Glutamatergic neuron (in vitro differentiated cells): ENCODE data around the gene ACSF3. TPM values are rescaled to one million over a fixed set of nuclear protein-coding genes. Genes with fewer than 3 reads are reported as not detected.

Experiments used
- DNase-seq: peaks from one replicate; pipeline ENCODE4 v3.0.0; 2022
- H3K27ac Mint-ChIP-seq: one replicate; pipeline ENCODE4 v1.8.0; 2020; ENCODE audit warnings: mild to moderate bottlenecking, mixed read lengths, inconsistent platforms; ENCODE audit not compliant: unreplicated experiment
- H3K27me3 Mint-ChIP-seq: one replicate; pipeline ENCODE4 v1.8.0; 2020; ENCODE audit warnings: mild to moderate bottlenecking, moderate library complexity, mixed read lengths, inconsistent platforms; ENCODE audit not compliant: unreplicated experiment
- H3K36me3 Mint-ChIP-seq: one replicate; pipeline ENCODE4 v1.8.0; 2020; ENCODE audit warnings: mild to moderate bottlenecking, mixed read lengths, inconsistent platforms; ENCODE audit not compliant: unreplicated experiment
- H3K4me1 Mint-ChIP-seq: one replicate; pipeline ENCODE4 v1.8.0; 2020; ENCODE audit warnings: mild to moderate bottlenecking, low read depth, mixed read lengths, inconsistent platforms; ENCODE audit not compliant: unreplicated experiment
- H3K4me3 Mint-ChIP-seq: one replicate; pipeline ENCODE4 v1.8.0; 2020; ENCODE audit warnings: mild to moderate bottlenecking, mixed read lengths, inconsistent platforms; ENCODE audit not compliant: unreplicated experiment
- H3K9me3 Mint-ChIP-seq: one replicate; pipeline ENCODE4 v1.8.0; 2020; ENCODE audit warnings: mild to moderate bottlenecking, moderate library complexity, mixed read lengths, inconsistent platforms; ENCODE audit not compliant: unreplicated experiment
- CTCF ChIP-seq: fragments of 200-600 bp; sonication (generic); IDR thresholded peaks from one replicate; pipeline ENCODE4 v1.5.0; 2021; ENCODE audit not compliant: partially characterized antibody, unreplicated experiment
- total RNA-seq: library from RNA; stranded (reverse); fragmentation: NEBNext Ultra II Directional; extraction: Animal tissue kit (Norgen Biotek cat#: 25700); gene quantifications from one replicate; pipeline ENCODE4 v1.2.1, GENCODE V29; 2021; ENCODE audit not compliant: unreplicated experiment

Gene ACSF3
- total RNA-seq, 1 donor from 2014 or later = 29.3 TPM

- no peak overlapping the region for H3K27ac Mint-ChIP-seq
- H3K4me3 Mint-ChIP-seq = no peak overlapping the region
- no peaks in the 10 kb centered on the region for H3K27me3 Mint-ChIP-seq
- TF ChIP-seq CTCF = no peak
- H3K4me1 Mint-ChIP-seq = peaks cover 4% of the 10 kb centered on the region
- DNase-seq = peak; percentile 7
- H3K36me3 Mint-ChIP-seq = no peaks in the 10 kb centered on the region
- peaks cover 7% of the 10 kb centered on the region for H3K9me3 Mint-ChIP-seq
Measured at GRCh38 chr16:89140401-89140800, 46.7 kb downstream of the ACSF3 start.

DNA sequence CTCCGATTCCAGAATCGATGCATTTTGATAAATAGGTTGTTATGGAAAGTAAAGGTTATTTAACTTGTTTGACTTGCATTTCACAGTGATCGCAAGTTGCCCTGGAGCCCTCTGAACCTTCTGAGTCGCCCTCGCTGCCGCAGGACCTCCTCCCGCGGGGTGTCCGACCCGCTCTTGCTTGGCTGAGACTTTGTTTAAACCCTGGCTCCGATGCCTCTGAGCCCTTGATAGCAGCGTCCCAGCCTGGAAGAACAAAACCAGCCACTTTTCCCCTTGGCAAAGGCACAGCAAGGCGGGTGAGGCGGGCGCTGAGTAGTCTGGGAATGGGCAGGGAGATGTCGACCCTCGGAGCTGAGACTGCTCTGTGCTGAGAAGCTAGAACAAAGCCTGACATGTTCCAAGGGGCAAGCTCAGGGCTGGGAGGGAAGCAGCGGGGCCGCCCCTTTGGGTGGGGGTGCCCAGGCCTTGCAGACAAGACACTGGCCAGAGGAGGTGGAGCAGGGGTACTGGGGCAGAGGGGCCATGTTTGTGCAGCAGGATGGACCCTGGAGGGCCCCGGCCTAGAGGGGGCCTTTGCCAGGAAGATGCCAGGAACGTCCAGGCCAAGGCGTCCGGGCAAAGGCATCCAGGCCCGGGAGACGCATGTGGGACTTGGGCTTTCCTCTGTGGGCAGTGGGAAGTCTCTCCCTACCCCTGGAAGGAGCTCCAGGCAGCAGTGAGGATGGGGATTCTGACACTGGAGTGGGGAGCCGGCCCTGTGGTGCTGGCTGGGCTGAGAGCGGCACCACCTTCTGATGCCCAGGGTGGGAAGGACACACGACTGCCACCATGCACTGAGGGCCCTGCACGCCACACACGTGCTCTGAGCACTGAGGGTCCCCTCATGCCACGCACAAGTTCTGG lies 47.6 kb downstream of the ACSF3 start:
- H3K4me3 Mint-ChIP-seq = no peak overlapping the region
- no peak for TF ChIP-seq CTCF
- peak; percentile 10 for DNase-seq
- H3K36me3 Mint-ChIP-seq = no peaks in the 10 kb centered on the region
- no peaks in the 10 kb centered on the region for H3K27me3 Mint-ChIP-seq
- H3K27ac Mint-ChIP-seq = no peak overlapping the region
- H3K4me1 Mint-ChIP-seq = peaks cover under 1% of the 10 kb centered on the region
- peaks cover under 1% of the 10 kb centered on the region for H3K9me3 Mint-ChIP-seq

DNA sequence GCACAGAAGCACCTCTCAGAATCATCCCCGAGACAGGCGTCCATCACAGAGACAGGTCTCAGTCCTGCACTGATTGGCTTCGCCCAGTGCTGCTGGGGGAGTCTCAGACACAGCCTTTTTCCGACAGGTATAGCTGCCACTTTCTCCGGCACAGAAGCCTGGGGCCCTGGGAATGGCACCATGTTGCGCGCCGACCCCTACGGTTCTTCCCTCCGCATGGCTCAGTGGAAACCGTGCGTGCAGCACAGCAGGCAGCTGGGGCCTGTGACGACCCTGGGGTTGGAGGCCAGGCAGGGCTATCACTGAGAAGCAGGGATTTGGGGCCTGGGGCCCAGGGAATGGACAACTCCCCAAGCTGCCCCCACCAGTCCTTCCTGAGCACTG lies 48.2 kb downstream of the ACSF3 start:
- DNase-seq = peak; percentile 11
- H3K27me3 Mint-ChIP-seq = no peaks in the 10 kb centered on the region
- H3K27ac Mint-ChIP-seq = no peak overlapping the region
- H3K9me3 Mint-ChIP-seq = no peaks in the 10 kb centered on the region
- H3K36me3 Mint-ChIP-seq = peaks cover 4% of the 10 kb centered on the region
- no peaks in the 10 kb centered on the region for H3K4me1 Mint-ChIP-seq
- no peak overlapping the region for H3K4me3 Mint-ChIP-seq
- no peak for TF ChIP-seq CTCF

DNA sequence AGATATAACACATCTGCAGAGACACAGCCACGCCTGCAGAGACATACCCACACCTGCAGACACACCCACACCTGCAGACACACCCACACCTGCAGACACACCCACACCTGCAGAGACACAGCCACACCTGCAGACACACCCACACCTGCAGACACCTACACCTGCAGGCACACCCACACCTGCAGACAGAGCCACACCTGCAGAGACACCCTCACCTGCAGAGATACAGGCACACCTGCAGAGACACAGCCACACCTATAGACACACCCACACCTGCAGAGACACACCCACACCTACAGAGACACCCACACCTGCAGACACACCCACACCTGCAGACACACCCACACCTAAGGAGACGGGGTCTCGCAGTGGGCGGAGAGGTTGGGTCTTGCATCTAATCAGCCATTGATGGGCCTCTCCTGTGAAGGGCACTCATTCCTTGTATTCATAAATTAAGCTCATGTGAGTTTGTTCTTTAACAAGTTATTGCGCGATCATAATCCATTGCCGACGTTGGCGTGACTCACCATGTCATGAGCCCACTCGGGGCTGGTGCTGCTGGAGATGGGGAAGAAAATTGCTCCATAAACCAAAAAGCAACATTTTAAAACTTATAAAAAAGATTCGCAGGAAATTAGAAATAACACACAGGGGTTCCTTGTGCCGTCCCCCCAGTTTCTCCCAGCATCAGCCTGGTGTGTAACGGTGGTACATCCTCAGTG lies 49.0 kb downstream of the ACSF3 start:
- peak; percentile 2 for DNase-seq
- Mint-ChIP-seq H3K4me3 (no peak overlapping the region), H3K36me3 (peaks cover 6% of the 10 kb centered on the region), H3K4me1 (no peaks in the 10 kb centered on the region), H3K27ac (no peak overlapping the region), H3K9me3 (peaks cover 1% of the 10 kb centered on the region), H3K27me3 (no peaks in the 10 kb centered on the region)
- TF ChIP-seq CTCF = no peak
